ENCODE results near the gene CD46. TPM values are rescaled to one million over a fixed set of nuclear protein-coding genes. Genes with fewer than 3 reads are reported as not detected.

CD46 gene
- total RNA-seq, 1 experiment from 2014 or later: 91.4 TPM

- no peak for DNase-seq (ENCODE audit: low spot score)
These were observed 76.2 kb downstream of the CD46 start for GRCh38 chr1:207828046-207828445.

GRCh38 chr1:207828485-207829158 lies 76.8 kb downstream of the CD46 start:
- DNase-seq (ENCODE audit: low spot score): peak; percentile 96

- no peak for DNase-seq (ENCODE audit: low spot score)
These were observed 77.7 kb downstream of the CD46 start for GRCh38 chr1:207829576-207829975.

GRCh38 chr1:207830788-207831187 lies 78.9 kb downstream of the CD46 start:
- DNase-seq (ENCODE audit: low spot score): no peak

GRCh38 chr1:207831517-207832327 lies 79.9 kb downstream of the CD46 start:
- DNase-seq (ENCODE audit: low spot score): no peak

GRCh38 chr1:207832796-207833195 lies 80.9 kb downstream of the CD46 start:
- no peak for DNase-seq (ENCODE audit: low spot score)

DNA sequence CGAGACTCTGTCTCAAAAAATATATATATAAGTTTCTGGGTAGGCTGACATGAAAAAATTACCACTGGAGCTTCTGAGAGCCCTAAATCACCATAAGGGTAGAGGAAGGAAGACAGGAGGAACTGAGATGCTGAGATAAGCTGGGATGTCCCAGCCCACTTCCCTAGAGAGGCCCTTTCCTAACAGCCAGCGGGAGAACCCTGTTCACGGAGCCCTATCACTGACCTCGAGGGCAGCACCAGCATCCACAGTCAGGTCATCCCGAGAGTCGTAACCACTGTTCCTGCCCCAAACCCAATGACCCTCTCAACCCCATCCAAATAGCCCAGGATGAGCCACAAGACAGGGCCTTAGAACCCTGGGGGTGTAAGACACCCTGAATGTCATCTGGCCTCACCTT lies 81.5 kb downstream of the CD46 start:
- DNase-seq (ENCODE audit: low spot score): no peak

DNA sequence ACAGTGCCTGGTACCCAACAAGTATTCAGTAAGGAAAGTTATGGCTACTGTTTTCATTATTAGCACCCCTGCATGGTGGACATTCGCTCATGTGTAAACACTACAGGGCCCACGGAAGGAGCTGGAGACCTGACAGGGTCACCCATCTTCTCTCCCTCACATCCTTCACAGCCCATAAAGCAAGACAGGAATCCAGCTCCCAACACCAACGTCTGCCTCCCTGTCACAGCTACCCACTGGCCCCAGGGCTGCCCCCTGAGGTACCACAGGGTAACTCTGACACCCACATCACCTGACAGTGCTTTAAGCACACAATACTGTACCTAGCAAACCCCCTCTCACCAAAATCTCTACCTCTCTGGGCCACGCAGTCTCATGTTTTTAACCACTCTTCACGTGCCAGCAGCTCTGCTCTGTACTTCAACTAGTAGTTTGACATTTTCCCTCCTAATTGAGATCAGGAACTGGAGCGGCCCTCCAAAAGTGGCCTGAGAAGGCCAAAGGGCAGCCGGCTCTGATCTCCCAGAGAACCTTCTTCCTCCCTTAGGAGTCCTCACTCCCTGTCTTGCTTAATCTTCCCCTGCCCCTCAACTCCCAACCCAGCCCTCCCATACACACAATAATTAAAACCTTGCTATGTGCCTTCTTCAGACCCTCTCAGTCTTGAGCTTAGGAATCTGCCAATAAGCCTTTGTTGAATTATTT lies 82.3 kb downstream of the CD46 start:
- no peak for DNase-seq (ENCODE audit: low spot score)

- no peak for DNase-seq (ENCODE audit: low spot score)
These were observed 84.1 kb downstream of the CD46 start for GRCh38 chr1:207835958-207836357.

DNA sequence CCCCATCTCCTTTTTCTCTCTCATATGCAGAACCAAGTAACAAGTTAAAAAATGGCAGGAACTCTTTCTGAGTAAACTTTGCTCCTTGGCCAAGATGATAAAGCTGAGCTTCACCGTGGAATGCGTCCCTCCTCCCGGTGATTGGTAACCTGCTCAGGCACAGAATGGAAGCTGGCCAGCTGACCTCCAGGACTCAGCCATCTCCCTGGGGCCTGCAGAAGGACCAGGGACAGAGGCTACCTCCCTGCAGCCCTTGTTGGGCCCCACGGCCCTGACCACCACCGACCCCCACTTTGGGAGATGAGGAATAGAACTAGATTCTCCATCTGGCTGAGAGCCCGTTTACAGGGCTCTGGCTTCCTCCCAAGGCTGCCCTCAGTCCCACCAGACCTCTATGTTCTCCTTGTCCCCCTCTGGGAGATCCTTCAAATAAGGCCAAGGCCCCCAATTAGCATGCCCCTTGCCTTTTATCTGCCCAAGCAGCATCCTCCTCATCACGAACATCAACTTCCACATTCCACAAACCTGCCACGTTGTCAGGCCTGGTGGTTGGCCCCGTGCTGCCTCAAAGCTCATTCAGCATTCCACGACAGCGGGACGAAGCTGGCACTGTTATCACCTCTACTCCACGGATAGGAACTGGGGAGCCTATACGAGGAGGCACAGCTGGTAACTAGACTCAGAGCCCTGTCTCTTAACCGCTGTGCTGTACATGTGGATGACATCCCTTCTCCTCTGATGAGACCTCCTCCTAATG lies 84.9 kb downstream of the CD46 start:
- no peak for DNase-seq (ENCODE audit: low spot score)

GRCh38 chr1:207837673-207838072 lies 85.8 kb downstream of the CD46 start:
- DNase-seq (ENCODE audit: low spot score): no peak

- peak; percentile 12 for DNase-seq (ENCODE audit: low spot score)
These were observed 86.6 kb downstream of the CD46 start for GRCh38 chr1:207838156-207839082.

- DNase-seq (ENCODE audit: low spot score): no peak
These were observed 87.2 kb downstream of the CD46 start for GRCh38 chr1:207839083-207839413.

GRCh38 chr1:207840380-207840779 lies 88.5 kb downstream of the CD46 start:
- no peak for DNase-seq (ENCODE audit: low spot score)

DNA sequence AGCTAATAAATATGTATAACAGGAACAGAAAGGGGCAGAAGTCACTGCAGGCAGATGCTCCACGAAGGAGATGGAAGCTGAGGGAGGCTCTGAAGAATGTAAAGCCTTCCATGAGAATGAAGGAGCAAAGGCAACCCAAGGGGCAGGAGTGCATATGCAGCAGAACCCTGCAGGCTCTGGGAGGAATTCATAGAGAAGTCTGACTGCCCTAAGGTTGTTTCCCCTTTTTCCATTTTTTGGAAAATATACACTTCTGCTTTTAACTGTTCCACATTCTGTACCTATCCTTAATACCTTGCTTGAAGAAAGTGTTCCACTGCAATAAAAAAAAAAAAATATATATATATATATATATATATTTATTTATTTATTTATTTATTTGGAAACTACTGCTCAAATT lies 89.4 kb downstream of the CD46 start:
- no peak for DNase-seq (ENCODE audit: low spot score)

- DNase-seq (ENCODE audit: low spot score): no peak
These were observed 90.0 kb downstream of the CD46 start for GRCh38 chr1:207841901-207842300.

DNA sequence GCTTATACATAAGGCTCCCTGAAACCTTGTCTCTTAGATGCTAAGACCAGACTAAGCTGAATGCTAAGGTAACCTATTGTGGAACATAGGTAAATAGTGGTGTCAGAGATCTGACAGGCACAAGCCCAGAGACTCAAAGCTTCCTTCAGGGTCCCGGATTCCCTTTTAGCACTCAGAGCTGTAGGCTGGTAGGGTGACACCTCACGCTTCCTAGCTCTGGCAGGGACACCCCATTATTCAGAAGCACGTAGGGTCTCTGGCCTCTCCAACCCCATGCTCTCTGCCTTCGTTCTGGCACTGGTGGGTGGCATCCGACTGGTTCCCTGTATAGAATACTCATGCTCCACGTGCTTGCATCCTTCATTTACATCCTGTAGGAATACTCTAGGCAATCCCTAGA lies 90.7 kb downstream of the CD46 start:
- DNase-seq (ENCODE audit: low spot score): no peak

GRCh38 chr1:207844371-207844770 lies 92.5 kb downstream of the CD46 start:
- DNase-seq (ENCODE audit: low spot score): no peak

Measured in HT-29 (cell line).